Liver (tissue), 9 donors: ENCODE data around the gene SLC1A3. TPM values are rescaled to one million over a fixed set of nuclear protein-coding genes. Genes with fewer than 3 reads are reported as not detected.

ENCODE experiments used
- DNase-seq: peaks from one replicate; pipeline ENCODE4 v3.0.0-alpha.2; 2017; ENCODE audit warnings: low spot score
- H3K27ac ChIP-seq, 2 donors: one replicate each; pipeline ENCODE4 v1.7.0; 2013; ENCODE audit warnings: inconsistent platforms in 2 of 2, low read length in 2 of 2, control low read depth in 1 of 2, low read depth in 1 of 2, mild to moderate bottlenecking in 1 of 2
- H3K27me3 ChIP-seq, 4 donors: one replicate each; pipeline versions ENCODE4 v1.6.1 to v1.7.0; 2013; ENCODE audit warnings: low read length in 3 of 4, inconsistent platforms in 1 of 4, mild to moderate bottlenecking in 1 of 4, moderate library complexity in 1 of 4; ENCODE audit not compliant: control insufficient read depth in 4 of 4, insufficient read depth in 4 of 4
- H3K36me3 ChIP-seq, 4 donors: one replicate each; pipeline versions ENCODE4 v1.6.1 to v1.7.0; 2013; ENCODE audit warnings: low read length in 3 of 4, mild to moderate bottlenecking in 3 of 4, low read depth in 1 of 4, moderate library complexity in 1 of 4; ENCODE audit not compliant: control insufficient read depth in 4 of 4, insufficient read depth in 3 of 4
- H3K4me1 ChIP-seq, 4 donors: one replicate each; pipeline versions ENCODE4 v1.6.1 to v1.7.0; 2013; ENCODE audit warnings: low read length in 3 of 4, mild to moderate bottlenecking in 3 of 4, moderate library complexity in 1 of 4; ENCODE audit not compliant: control insufficient read depth in 4 of 4, insufficient read depth in 4 of 4
- H3K4me3 ChIP-seq, 3 donors: one replicate each; pipeline versions ENCODE4 v1.6.1 to v1.7.0; 2013; ENCODE audit warnings: low read length in 3 of 3, control low read depth in 1 of 3, low read depth in 1 of 3, mild to moderate bottlenecking in 1 of 3
- H3K9ac ChIP-seq, 2 donors: one replicate each; pipeline ENCODE4 v1.7.0; 2013; ENCODE audit warnings: low read length in 2 of 2, mild to moderate bottlenecking in 2 of 2, moderate library complexity in 2 of 2, control low read depth in 1 of 2, low read depth in 1 of 2
- H3K9me3 ChIP-seq, 4 donors: one replicate each; pipeline versions ENCODE4 v1.6.1 to v1.7.0; 2013; ENCODE audit warnings: low read length in 3 of 4; ENCODE audit not compliant: control insufficient read depth in 4 of 4
- EGR1 ChIP-seq, 2 donors: IDR thresholded peaks; 2 replicates each; pipeline ENCODE4 v1.6.1; 2016 to 2018; ENCODE audit warnings: antibody characterized with exemption in 2 of 2, low read depth in 2 of 2
- FOXA1 ChIP-seq: IDR thresholded peaks from 2 replicates; pipeline ENCODE4 v1.6.1; 2016; ENCODE audit warnings: antibody characterized with exemption
- FOXA2 ChIP-seq: IDR thresholded peaks from 2 replicates; pipeline ENCODE4 v1.6.1; 2016; ENCODE audit warnings: antibody characterized with exemption
- GABPA ChIP-seq, 2 donors: IDR thresholded peaks in 1 of 2; conservative IDR thresholded peaks in 1 of 2; 2 replicates each; pipeline ENCODE4 v1.6.1; 2016; ENCODE audit warnings: antibody characterized with exemption in 2 of 2, mild to moderate bottlenecking in 1 of 2, moderate library complexity in 1 of 2
- HNF4A ChIP-seq, 2 donors: conservative IDR thresholded peaks; 2 replicates each; pipeline ENCODE4 v1.6.1; 2016; ENCODE audit warnings: antibody characterized with exemption in 2 of 2, mild to moderate bottlenecking in 2 of 2
- HNF4G ChIP-seq: IDR thresholded peaks from 2 replicates; pipeline ENCODE4 v1.6.1; 2016; ENCODE audit warnings: antibody characterized with exemption
- JUND ChIP-seq, 2 donors: IDR thresholded peaks; 2 replicates each; pipeline ENCODE4 v1.6.1; 2016; ENCODE audit warnings: antibody characterized with exemption in 2 of 2
- NR2F2 ChIP-seq: IDR thresholded peaks from 2 replicates; pipeline ENCODE4 v1.6.1; 2016; ENCODE audit warnings: antibody characterized with exemption
- RAD21 ChIP-seq, 2 donors: IDR thresholded peaks; 2 replicates each; pipeline ENCODE4 v1.6.1; 2016; ENCODE audit warnings: antibody characterized with exemption in 2 of 2, mild to moderate bottlenecking in 2 of 2
- RXRA ChIP-seq, 2 donors: IDR thresholded peaks; 2 replicates each; pipeline ENCODE4 v1.6.1; 2017 to 2018; ENCODE audit warnings: antibody characterized with exemption in 2 of 2, mild to moderate bottlenecking in 1 of 2
- SP1 ChIP-seq: IDR thresholded peaks from 2 replicates; pipeline ENCODE4 v1.6.1; 2018; ENCODE audit warnings: antibody characterized with exemption, mild to moderate bottlenecking
- TAF1 ChIP-seq: conservative IDR thresholded peaks from 2 replicates; pipeline ENCODE4 v1.6.1; 2016; ENCODE audit warnings: antibody characterized with exemption, mild to moderate bottlenecking
- YY1 ChIP-seq: IDR thresholded peaks from 2 replicates; pipeline ENCODE4 v1.6.1; 2016; ENCODE audit warnings: antibody characterized with exemption, mild to moderate bottlenecking
- WGBS: extraction: QIAGEN DNeasy Blood & Tissue Kit; methylation state at CpG from one replicate; pipeline ENCODE4 v1.1.7; 2013; 5-methylcytosine and 5-hydroxymethylcytosine counted together
- polyA plus RNA-seq, 2 donors: library from polyadenylated mRNA; stranded (reverse) in 1 of 2; unstranded in 1 of 2; fragments of 200-250 nt in 1 of 2; fragments of >200 nt in 1 of 2; fragmentation: Nextera tagmentation in 1 of 2; extraction: Ambion mirVana in 1 of 2; gene quantifications; one replicate each; pipeline versions ENCODE4 v1.2.1 to v1.2.3, GENCODE V29; 2013 to 2015
- total RNA-seq, 2 donors: library from RNA; depleted of rRNA; stranded (reverse); fragments of >200 nt; gene quantifications; one replicate each; pipeline ENCODE4 v1.2.3, GENCODE V29; 2014
- TF ChIP-seq, protein P1 (sequence below): IDR thresholded peaks from 2 replicates; pipeline ENCODE4 v1.6.1; 2016; ENCODE audit warnings: antibody characterized with exemption
- TF ChIP-seq, protein P2 (sequence below): IDR thresholded peaks from 2 replicates; pipeline ENCODE4 v1.6.1; 2016; ENCODE audit warnings: antibody characterized with exemption
- TF ChIP-seq, protein P3 (sequence below): IDR thresholded peaks from 2 replicates; pipeline ENCODE4 v1.6.1; 2016; ENCODE audit warnings: antibody characterized with exemption
- TF ChIP-seq, protein P4 (sequence below): fragments of 150-350 bp; IDR thresholded peaks from 2 replicates; pipeline ENCODE4 v1.5.1; 2017; ENCODE audit warnings: improper control_type of control experiment, low read depth, low read length; ENCODE audit not compliant: missing input control
- TF ChIP-seq, protein P5 (sequence below): IDR thresholded peaks from 2 replicates; pipeline ENCODE4 v1.6.1; 2016; ENCODE audit warnings: antibody characterized with exemption, mild to moderate bottlenecking
- donor health status: healthy.
- donor health status: healthy.
- donor health status: healthy.
- donor health status: healthy.
- donor health status: healthy.

SLC1A3 gene
- total and polyA plus RNA-seq, 4 donors: 1.8 to 8.8 (median 2.8) TPM

DNA sequence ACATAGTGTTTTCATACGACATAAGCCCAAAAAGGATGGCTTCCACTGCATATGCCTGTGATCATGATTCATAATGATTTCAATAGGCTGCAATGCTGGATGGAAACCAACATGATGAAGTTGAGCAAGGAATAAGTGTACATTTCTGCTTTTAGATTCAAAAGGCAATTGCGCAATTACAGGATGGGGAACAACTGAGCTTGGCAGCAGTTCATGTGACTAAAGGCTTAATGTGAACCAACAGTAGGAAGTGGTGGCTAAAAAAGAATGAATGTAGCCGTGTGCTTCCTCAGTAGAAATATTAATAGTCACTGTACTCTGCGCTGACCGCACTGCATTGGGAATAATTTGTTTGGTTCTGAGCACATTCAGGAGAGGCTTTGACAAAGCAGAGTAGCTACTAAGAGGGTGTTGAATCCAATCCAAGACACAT is 51.2 kb downstream of the SLC1A3 start:
- Histone ChIP-seq H3K4me3 (no peak overlapping the region), H3K9me3 (no peaks in the 10 kb centered on the region), H3K9ac (no peak overlapping the region), H3K36me3 (no peaks in the 10 kb centered on the region), H3K27me3 (no peaks in the 10 kb centered on the region), H3K4me1 (peaks cover 0 to 7% (median 1%) of the 10 kb centered on the region in 4 donors), H3K27ac (peak overlapping the region in 1 of 2 donors; percentile 15)
- peak in 1 of 2 donors; percentile 71 for TF ChIP-seq RXRA (IDR thresholded peaks at IDR 0.05)
- peak in 1 of 2 donors; percentile 60 for TF ChIP-seq HNF4A (conservative IDR thresholded peaks at IDR 0.05)
- TF ChIP-seq, protein P1, sequence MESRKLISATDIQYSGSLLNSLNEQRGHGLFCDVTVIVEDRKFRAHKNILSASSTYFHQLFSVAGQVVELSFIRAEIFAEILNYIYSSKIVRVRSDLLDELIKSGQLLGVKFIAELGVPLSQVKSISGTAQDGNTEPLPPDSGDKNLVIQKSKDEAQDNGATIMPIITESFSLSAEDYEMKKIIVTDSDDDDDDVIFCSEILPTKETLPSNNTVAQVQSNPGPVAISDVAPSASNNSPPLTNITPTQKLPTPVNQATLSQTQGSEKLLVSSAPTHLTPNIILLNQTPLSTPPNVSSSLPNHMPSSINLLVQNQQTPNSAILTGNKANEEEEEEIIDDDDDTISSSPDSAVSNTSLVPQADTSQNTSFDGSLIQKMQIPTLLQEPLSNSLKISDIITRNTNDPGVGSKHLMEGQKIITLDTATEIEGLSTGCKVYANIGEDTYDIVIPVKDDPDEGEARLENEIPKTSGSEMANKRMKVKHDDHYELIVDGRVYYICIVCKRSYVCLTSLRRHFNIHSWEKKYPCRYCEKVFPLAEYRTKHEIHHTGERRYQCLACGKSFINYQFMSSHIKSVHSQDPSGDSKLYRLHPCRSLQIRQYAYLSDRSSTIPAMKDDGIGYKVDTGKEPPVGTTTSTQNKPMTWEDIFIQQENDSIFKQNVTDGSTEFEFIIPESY: peak; percentile 67
- peak; percentile 87 for TF ChIP-seq YY1
- TF ChIP-seq, protein P2, sequence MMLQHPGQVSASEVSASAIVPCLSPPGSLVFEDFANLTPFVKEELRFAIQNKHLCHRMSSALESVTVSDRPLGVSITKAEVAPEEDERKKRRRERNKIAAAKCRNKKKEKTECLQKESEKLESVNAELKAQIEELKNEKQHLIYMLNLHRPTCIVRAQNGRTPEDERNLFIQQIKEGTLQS: peak; percentile 15
- TF ChIP-seq RAD21 (IDR thresholded peaks at IDR 0.05): peak; percentile 43 to 49
- TF ChIP-seq, protein P3, sequence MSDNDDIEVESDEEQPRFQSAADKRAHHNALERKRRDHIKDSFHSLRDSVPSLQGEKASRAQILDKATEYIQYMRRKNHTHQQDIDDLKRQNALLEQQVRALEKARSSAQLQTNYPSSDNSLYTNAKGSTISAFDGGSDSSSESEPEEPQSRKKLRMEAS: peak; percentile 91
- TF ChIP-seq, protein P4, sequence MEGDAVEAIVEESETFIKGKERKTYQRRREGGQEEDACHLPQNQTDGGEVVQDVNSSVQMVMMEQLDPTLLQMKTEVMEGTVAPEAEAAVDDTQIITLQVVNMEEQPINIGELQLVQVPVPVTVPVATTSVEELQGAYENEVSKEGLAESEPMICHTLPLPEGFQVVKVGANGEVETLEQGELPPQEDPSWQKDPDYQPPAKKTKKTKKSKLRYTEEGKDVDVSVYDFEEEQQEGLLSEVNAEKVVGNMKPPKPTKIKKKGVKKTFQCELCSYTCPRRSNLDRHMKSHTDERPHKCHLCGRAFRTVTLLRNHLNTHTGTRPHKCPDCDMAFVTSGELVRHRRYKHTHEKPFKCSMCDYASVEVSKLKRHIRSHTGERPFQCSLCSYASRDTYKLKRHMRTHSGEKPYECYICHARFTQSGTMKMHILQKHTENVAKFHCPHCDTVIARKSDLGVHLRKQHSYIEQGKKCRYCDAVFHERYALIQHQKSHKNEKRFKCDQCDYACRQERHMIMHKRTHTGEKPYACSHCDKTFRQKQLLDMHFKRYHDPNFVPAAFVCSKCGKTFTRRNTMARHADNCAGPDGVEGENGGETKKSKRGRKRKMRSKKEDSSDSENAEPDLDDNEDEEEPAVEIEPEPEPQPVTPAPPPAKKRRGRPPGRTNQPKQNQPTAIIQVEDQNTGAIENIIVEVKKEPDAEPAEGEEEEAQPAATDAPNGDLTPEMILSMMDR: no peak
- TF ChIP-seq HNF4G: no peak
- peak; percentile 54 for TF ChIP-seq SP1
- TF ChIP-seq GABPA (IDR thresholded peaks at IDR 0.05 in 1 of 2, conservative IDR thresholded peaks at IDR 0.05 in 1 of 2): peak; percentile 26 to 67
- TF ChIP-seq TAF1: no peak
- peak; percentile 42 for TF ChIP-seq FOXA2
- TF ChIP-seq, protein P5, sequence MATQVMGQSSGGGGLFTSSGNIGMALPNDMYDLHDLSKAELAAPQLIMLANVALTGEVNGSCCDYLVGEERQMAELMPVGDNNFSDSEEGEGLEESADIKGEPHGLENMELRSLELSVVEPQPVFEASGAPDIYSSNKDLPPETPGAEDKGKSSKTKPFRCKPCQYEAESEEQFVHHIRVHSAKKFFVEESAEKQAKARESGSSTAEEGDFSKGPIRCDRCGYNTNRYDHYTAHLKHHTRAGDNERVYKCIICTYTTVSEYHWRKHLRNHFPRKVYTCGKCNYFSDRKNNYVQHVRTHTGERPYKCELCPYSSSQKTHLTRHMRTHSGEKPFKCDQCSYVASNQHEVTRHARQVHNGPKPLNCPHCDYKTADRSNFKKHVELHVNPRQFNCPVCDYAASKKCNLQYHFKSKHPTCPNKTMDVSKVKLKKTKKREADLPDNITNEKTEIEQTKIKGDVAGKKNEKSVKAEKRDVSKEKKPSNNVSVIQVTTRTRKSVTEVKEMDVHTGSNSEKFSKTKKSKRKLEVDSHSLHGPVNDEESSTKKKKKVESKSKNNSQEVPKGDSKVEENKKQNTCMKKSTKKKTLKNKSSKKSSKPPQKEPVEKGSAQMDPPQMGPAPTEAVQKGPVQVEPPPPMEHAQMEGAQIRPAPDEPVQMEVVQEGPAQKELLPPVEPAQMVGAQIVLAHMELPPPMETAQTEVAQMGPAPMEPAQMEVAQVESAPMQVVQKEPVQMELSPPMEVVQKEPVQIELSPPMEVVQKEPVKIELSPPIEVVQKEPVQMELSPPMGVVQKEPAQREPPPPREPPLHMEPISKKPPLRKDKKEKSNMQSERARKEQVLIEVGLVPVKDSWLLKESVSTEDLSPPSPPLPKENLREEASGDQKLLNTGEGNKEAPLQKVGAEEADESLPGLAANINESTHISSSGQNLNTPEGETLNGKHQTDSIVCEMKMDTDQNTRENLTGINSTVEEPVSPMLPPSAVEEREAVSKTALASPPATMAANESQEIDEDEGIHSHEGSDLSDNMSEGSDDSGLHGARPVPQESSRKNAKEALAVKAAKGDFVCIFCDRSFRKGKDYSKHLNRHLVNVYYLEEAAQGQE: peak; percentile 38
- no peak for TF ChIP-seq FOXA1
- TF ChIP-seq NR2F2: no peak
- TF ChIP-seq EGR1 (IDR thresholded peaks at IDR 0.05; ENCODE audit: low read depth in 2 of 2): peak; percentile 37 to 39
- TF ChIP-seq JUND (IDR thresholded peaks at IDR 0.05): peak in 1 of 2 donors; percentile 53
- WGBS: 39% methylated on average over 5 of the region's 5 CpGs
- no peak for DNase-seq
